GM23248 (cell line): ENCODE data around the gene ARFIP1. TPM values are rescaled to one million over a fixed set of nuclear protein-coding genes. Genes with fewer than 3 reads are reported as not detected.

Experiments used
- DNase-seq: peaks from one replicate; pipeline ENCODE4 v3.0.0-alpha.2; 2015
- H2AFZ ChIP-seq: fragments of 200-600 bp; sonication (generic); 2 replicates; pipeline ENCODE4 v1.6.1; 2016; ENCODE audit warnings: antibody characterized with exemption
- H3F3A ChIP-seq: fragments of 200-600 bp; sonication (generic); 2 replicates; pipeline ENCODE4 v1.6.1; 2016; ENCODE audit warnings: mild to moderate bottlenecking, antibody characterized with exemption, mixed run types; ENCODE audit not compliant: insufficient read depth
- H3K27ac ChIP-seq: fragments of 200-600 bp; sonication (generic); 2 replicates; pipeline ENCODE4 v1.5.1; 2016; ENCODE audit warnings: mild to moderate bottlenecking
- H3K27me3 ChIP-seq: fragments of 200-600 bp; sonication (generic); replicated peaks from 2 replicates; pipeline ENCODE4 v1.6.1; 2016; ENCODE audit warnings: mild to moderate bottlenecking; ENCODE audit not compliant: insufficient read depth
- H3K36me3 ChIP-seq: fragments of 200-600 bp; sonication (generic); 2 replicates; pipeline ENCODE4 v1.6.1; 2016; ENCODE audit warnings: low read depth, mild to moderate bottlenecking
- H3K4me1 ChIP-seq: fragments of 200-600 bp; sonication (generic); 2 replicates; pipeline ENCODE4 v1.6.1; 2016; ENCODE audit warnings: mild to moderate bottlenecking; ENCODE audit not compliant: insufficient read depth
- H3K4me2 ChIP-seq: fragments of 200-600 bp; sonication (generic); one replicate; pipeline ENCODE4 v1.6.1; 2016; ENCODE audit warnings: mild to moderate bottlenecking; ENCODE audit not compliant: unreplicated experiment
- H3K4me3 ChIP-seq: fragments of 200-600 bp; sonication (generic); 2 replicates; pipeline ENCODE4 v1.5.1; 2016; ENCODE audit warnings: mild to moderate bottlenecking
- H3K79me2 ChIP-seq: fragments of 200-600 bp; sonication (generic); 2 replicates; pipeline ENCODE4 v1.6.1; 2016; ENCODE audit warnings: mild to moderate bottlenecking; ENCODE audit not compliant: insufficient read depth
- H3K9ac ChIP-seq: fragments of 200-600 bp; sonication (generic); 2 replicates; pipeline ENCODE4 v1.6.1; 2016; ENCODE audit warnings: mild to moderate bottlenecking
- H3K9me2 ChIP-seq: fragments of 200-600 bp; sonication (generic); 2 replicates; pipeline ENCODE4 v1.6.1; 2016; ENCODE audit warnings: mixed run types, mild to moderate bottlenecking, moderate library complexity; ENCODE audit not compliant: insufficient read depth
- H3K9me3 ChIP-seq: fragments of 200-600 bp; sonication (generic); one replicate; pipeline ENCODE4 v1.6.1; 2017; ENCODE audit warnings: low read depth
- H4K20me1 ChIP-seq: fragments of 200-600 bp; sonication (generic); 2 replicates; pipeline ENCODE4 v1.6.0; 2016; ENCODE audit not compliant: insufficient read depth
- EZH2 ChIP-seq: fragments of 200-600 bp; sonication (generic); IDR thresholded peaks from 2 replicates; pipeline ENCODE4 v1.6.1; 2018; ENCODE audit warnings: antibody characterized with exemption, mild to moderate bottlenecking; ENCODE audit not compliant: insufficient read depth, poor library complexity, severe bottlenecking
- EZH2phosphoT487 ChIP-seq: fragments of 200-600 bp; sonication (generic); IDR thresholded peaks from 2 replicates; pipeline ENCODE4 v1.6.1; 2018; ENCODE audit warnings: antibody characterized with exemption, moderate library complexity, mild to moderate bottlenecking, low read depth; ENCODE audit not compliant: insufficient read depth
- WGBS, 2 experiments: methylation state at CpG; one replicate each; pipeline ENCODE4 v1.1.6; 2015 to 2017; ENCODE audit warnings: low lambda C conversion rate in 2 of 2, low coverage in 1 of 2; ENCODE audit errors: missing lambda C conversion rate in 2 of 2; 5-methylcytosine and 5-hydroxymethylcytosine counted together
- in situ Hi-C: fragments of 300-500 bp; cut with MboI; formaldehyde crosslinking; loops from 2 replicates; pipeline ENCODE4 v1.15.0; 2020
- polyA plus RNA-seq: library from polyadenylated mRNA; unstranded; fragments of >200 nt; fragmentation: Nextera tagmentation; extraction: Ambion mirVana; gene quantifications from 2 replicates; pipeline ENCODE4 v1.2.1, GENCODE V29; 2016
- total RNA-seq: library from RNA; depleted of rRNA; stranded (reverse); fragments of >200 nt; shearing (Covaris generic); gene quantifications from 2 replicates; pipeline ENCODE4 v1.2.3, GENCODE V29; 2014; rRNA removed

Gene ARFIP1
- total and polyA plus RNA-seq, 2 experiments from 2014 or later, result 40.7 to 61.4 TPM

DNA sequence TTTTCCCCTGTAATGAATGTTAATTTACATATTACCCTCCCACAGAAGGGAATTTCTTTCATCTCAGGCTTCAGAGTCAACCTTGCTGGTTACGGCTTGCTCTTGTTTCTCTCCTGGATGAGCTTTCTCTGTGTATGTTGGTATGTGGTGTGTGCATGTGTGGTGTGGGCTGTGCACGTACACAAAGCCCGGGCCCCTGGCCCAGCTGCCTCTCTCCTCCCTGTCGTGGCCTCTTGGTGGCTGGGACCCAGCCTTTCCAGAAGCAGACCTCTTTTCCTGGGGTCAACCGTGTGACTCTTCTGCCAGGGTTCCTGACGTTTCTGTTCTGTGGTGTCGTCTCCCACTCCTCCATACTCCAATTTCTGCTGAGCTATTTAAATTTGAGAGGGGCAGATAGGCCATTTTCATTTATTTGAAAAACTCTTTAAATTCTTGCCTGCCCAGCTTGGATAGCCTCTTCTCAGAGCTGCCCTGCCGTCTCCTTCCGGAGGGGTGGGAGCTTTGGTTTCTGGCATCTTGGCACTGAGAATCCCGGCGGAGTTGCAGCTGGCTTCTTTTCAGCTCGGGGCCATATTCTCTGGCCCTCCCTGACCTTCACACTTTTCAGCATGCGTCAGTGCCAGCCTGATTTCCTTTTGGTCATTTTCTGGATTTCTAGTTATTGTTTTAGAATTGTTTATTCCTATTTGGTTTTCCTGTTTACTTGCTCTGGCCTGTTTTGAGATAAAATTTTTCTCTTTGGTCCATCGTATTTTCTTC, 181.4 kb downstream of the ARFIP1 start:
- Histone ChIP-seq H3K9me3 (no peaks in the 10 kb centered on the region), H4K20me1 (no peaks in the 10 kb centered on the region), H3K27ac (no peak overlapping the region), H3K9ac (no peak overlapping the region), H2AFZ (no peak overlapping the region), H3K4me2 (no peak overlapping the region), H3K9me2 (no peaks in the 10 kb centered on the region), H3K4me3 (no peak overlapping the region), H3K27me3 (no peaks in the 10 kb centered on the region), H3K36me3 (no peaks in the 10 kb centered on the region), H3F3A (no peaks in the 10 kb centered on the region), H3K4me1 (no peaks in the 10 kb centered on the region), H3K79me2 (no peaks in the 10 kb centered on the region)
- in situ Hi-C loops, result no loop called here
- 84 to 91% methylated on average over 14 of the region's 14 CpGs for WGBS, 2 experiments
- DNase-seq, result no peak
- TF ChIP-seq EZH2phosphoT487 (no peak), EZH2 (no peak)

DNA sequence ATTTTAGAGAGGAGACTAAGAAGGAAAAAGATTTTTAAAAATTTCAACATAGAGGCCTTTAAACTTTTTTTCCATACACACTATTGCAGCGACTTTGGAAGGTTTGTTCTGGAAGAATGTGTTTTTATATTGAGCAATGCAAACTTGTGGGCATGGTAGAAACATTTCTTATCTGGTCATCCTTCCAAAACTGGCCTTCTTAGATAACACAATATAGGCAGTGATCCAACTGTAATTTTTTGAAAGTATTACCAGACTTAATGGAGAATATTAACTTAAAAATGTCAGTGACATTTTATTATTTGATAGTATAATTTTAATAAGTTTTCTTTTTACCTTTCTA, 182.0 kb downstream of the ARFIP1 start:
- in situ Hi-C loops, result no loop called here
- no peaks in the 10 kb centered on the region for H3K79me2 ChIP-seq
- no peaks in the 10 kb centered on the region for H3K36me3 ChIP-seq
- no peak for DNase-seq
- H3K4me3 ChIP-seq, result no peak overlapping the region
- no peak overlapping the region for H3K4me2 ChIP-seq
- H3K9me2 ChIP-seq, result no peaks in the 10 kb centered on the region
- no peaks in the 10 kb centered on the region for H3K9me3 ChIP-seq
- no peaks in the 10 kb centered on the region for H3K4me1 ChIP-seq
- no peak overlapping the region for H3K27ac ChIP-seq
- H4K20me1 ChIP-seq, result no peaks in the 10 kb centered on the region
- H3K9ac ChIP-seq, result no peak overlapping the region
- TF ChIP-seq EZH2phosphoT487 (no peak), EZH2 (no peak)
- no peaks in the 10 kb centered on the region for H3K27me3 ChIP-seq
- H2AFZ ChIP-seq, result no peak overlapping the region
- WGBS, 2 experiments, result 79 to 92% methylated on average over 1 of the region's 1 CpG
- no peaks in the 10 kb centered on the region for H3F3A ChIP-seq

Other genes with a start within 250 kb of the ARFIP1 start
- 29.0 and 30.7 TPM in 2 replicates for gene FBXW7, start 243.9 kb upstream of the ARFIP1 start, total RNA-seq
- gene FBXW7, start 243.9 kb upstream of the ARFIP1 start, polyA plus RNA-seq, result 6.5 and 8.8 TPM in 2 replicates
- gene TMEM154, start 100.0 kb upstream of the ARFIP1 start, total RNA-seq, result 11.9 and 17.2 TPM in 2 replicates
- gene TMEM154, start 100.0 kb upstream of the ARFIP1 start, polyA plus RNA-seq, result 16.1 and 17.3 TPM in 2 replicates
- 0.11 and 0.51 TPM in 2 replicates for gene TIGD4, start 224 bp upstream of the ARFIP1 start, total RNA-seq
- gene TIGD4, start 224 bp upstream of the ARFIP1 start, polyA plus RNA-seq, result not detected in 2 replicates
- gene FHDC1, start 156.4 kb downstream of the ARFIP1 start, total RNA-seq, result 0.22 and 0.25 TPM in 2 replicates
- gene FHDC1, start 156.4 kb downstream of the ARFIP1 start, polyA plus RNA-seq, result 0.43 and 0.51 TPM in 2 replicates